ENCODE results near the gene ROM1. TPM values are rescaled to one million over a fixed set of nuclear protein-coding genes. Genes with fewer than 3 reads are reported as not detected.

The ROM1 gene
- polyA plus RNA-seq, 3 donors: 3.6 to 25.6 (median 21.1) TPM

Other genes starting within 250 kb of the ROM1 start
- under 1 TPM in 2 of 3 donors, not detected in 1; 0.54 to 0.82 TPM for gene SCGB1A1, start 194.2 kb upstream of the ROM1 start, polyA plus RNA-seq
- 100 to 1,000 TPM in 2 of 3 donors, 10 to 100 TPM in 1; 27.1 to 199 (median 193) TPM for gene AHNAK, start 66.5 kb upstream of the ROM1 start, polyA plus RNA-seq
- 1,000 to 10,000 TPM; 1,025 to 2,248 (median 1,633) TPM for gene EEF1G, start 39.4 kb upstream of the ROM1 start, polyA plus RNA-seq
- 10 to 100 TPM; 15.8 to 16.2 (median 15.9) TPM for gene TUT1, start 21.7 kb upstream of the ROM1 start, polyA plus RNA-seq
- gene MTA2, start 11.4 kb upstream of the ROM1 start, polyA plus RNA-seq: 10 to 100 TPM; 17.3 to 72.4 (median 48.1) TPM
- gene EML3, start 482 bp upstream of the ROM1 start, polyA plus RNA-seq: 100 to 1,000 TPM in 1 of 3 donors, 10 to 100 TPM in 2; 23.6 to 103 (median 79.4) TPM
- 10 to 100 TPM; 25.0 to 42.7 (median 39.8) TPM for gene B3GAT3, start 8.7 kb downstream of the ROM1 start, polyA plus RNA-seq
- 100 to 1,000 TPM in 1 of 3 donors, 10 to 100 TPM in 2; 61.7 to 122 (median 86.9) TPM for gene GANAB, start 33.4 kb downstream of the ROM1 start, polyA plus RNA-seq
- gene INTS5, start 40.0 kb downstream of the ROM1 start, polyA plus RNA-seq: 10 to 100 TPM in 1 of 3 donors, 1 to 10 TPM in 2; 6.6 to 12.2 (median 7.8) TPM
- gene C11orf98, start 52.0 kb downstream of the ROM1 start, polyA plus RNA-seq: 10 to 100 TPM; 46.5 to 78.3 (median 72.4) TPM
- 10 to 100 TPM in 2 of 3 donors, 1 to 10 TPM in 1; 9.7 to 18.6 (median 11.6) TPM for gene CSKMT, start 52.1 kb downstream of the ROM1 start, polyA plus RNA-seq
- 10 to 100 TPM in 2 of 3 donors, 1 to 10 TPM in 1; 9.4 to 16.0 (median 10.2) TPM for gene UQCC3, start 58.4 kb downstream of the ROM1 start, polyA plus RNA-seq
- 1 to 10 TPM; 2.4 to 5.2 (median 4.4) TPM for gene LBHD1, start 59.0 kb downstream of the ROM1 start, polyA plus RNA-seq
- gene UBXN1, start 65.8 kb downstream of the ROM1 start, polyA plus RNA-seq: 100 to 1,000 TPM; 127 to 237 (median 188) TPM
- 10 to 100 TPM in 2 of 3 donors, 1 to 10 TPM in 1; 4.3 to 39.1 (median 17.7) TPM for gene LRRN4CL, start 76.3 kb downstream of the ROM1 start, polyA plus RNA-seq
- 10 to 100 TPM; 45.9 to 61.7 (median 46.3) TPM for gene BSCL2, start 94.2 kb downstream of the ROM1 start, polyA plus RNA-seq
- under 1 TPM in 2 of 3 donors, not detected in 1; 0.09 to 0.12 TPM for gene GNG3, start 94.4 kb downstream of the ROM1 start, polyA plus RNA-seq
- 10 to 100 TPM; 17.2 to 34.2 (median 23.1) TPM for gene HNRNPUL2, start 114.2 kb downstream of the ROM1 start, polyA plus RNA-seq
- 10 to 100 TPM; 15.1 to 30.1 (median 16.2) TPM for gene TTC9C, start 115.2 kb downstream of the ROM1 start, polyA plus RNA-seq
- 1 to 10 TPM; 1.7 to 4.2 (median 2.9) TPM for gene ZBTB3, start 140.9 kb downstream of the ROM1 start, polyA plus RNA-seq
- gene POLR2G, start 148.3 kb downstream of the ROM1 start, polyA plus RNA-seq: 100 to 1,000 TPM in 1 of 3 donors, 10 to 100 TPM in 2; 53.7 to 104 (median 86.3) TPM
- gene TAF6L, start 158.1 kb downstream of the ROM1 start, polyA plus RNA-seq: 10 to 100 TPM; 13.1 to 18.2 (median 14.7) TPM
- gene TMEM179B, start 174.1 kb downstream of the ROM1 start, polyA plus RNA-seq: 10 to 100 TPM; 46.0 to 65.1 (median 48.4) TPM
- gene TMEM223, start 178.7 kb downstream of the ROM1 start, polyA plus RNA-seq: 10 to 100 TPM; 16.2 to 19.9 (median 19.3) TPM
- 10 to 100 TPM; 45.1 to 85.1 (median 68.3) TPM for gene NXF1, start 192.2 kb downstream of the ROM1 start, polyA plus RNA-seq
- 10 to 100 TPM; 29.6 to 40.2 (median 32.2) TPM for gene STX5, start 218.8 kb downstream of the ROM1 start, polyA plus RNA-seq
- not detected for gene TEX54, start 219.6 kb downstream of the ROM1 start, polyA plus RNA-seq
- 10 to 100 TPM; 21.3 to 52.5 (median 37.5) TPM for gene WDR74, start 226.3 kb downstream of the ROM1 start, polyA plus RNA-seq

Data from adipose tissue (tissue), 3 donors.